Measurements from ENCODE around the gene ARMS2. TPM values are rescaled to one million over a fixed set of nuclear protein-coding genes. Genes with fewer than 3 reads are reported as not detected.

The ARMS2 gene
- total RNA-seq: 1 to 10 TPM in 1 of 10 donors, under 1 TPM in 3, not detected in 6; 0.33 to 1.3 (median 0.94) TPM
- polyA plus RNA-seq: not detected
- long read RNA-seq, donor 1: 0 reads
- long read RNA-seq, donor 2: 0 reads
- long read RNA-seq, donor 3: 0 reads

- TF ChIP-seq CTCF (IDR thresholded peaks at IDR 0.05): no peak
- WGBS, 2 donors: 75 to 82% methylated on average over 7 of the region's 7 CpGs
- Histone ChIP-seq H3K4me3 (no peak within 1 kb of the TSS), H3K36me3 (no peaks in the 10 kb centered on the region), H3K4me1 (peaks cover 0 to 31% (median 12%) of the 10 kb centered on the region in 9 donors), H3K9me3 (no peaks in the 10 kb centered on the region), H3K27me3 (peaks cover 0 to 40% (median 0%) of the 10 kb centered on the region in 7 donors), H3K27ac (no peak within 1 kb of the TSS)
- intact Hi-C loops (cut with DNase I): no loop called here
- no peak for ATAC-seq
- DNase-seq: no peak
These were observed at the start of gene ARMS2 for GRCh38 chr10:122454603-122455080. Gene ARMS2 (plus strand): TSS chr10:122454653. CDS start chr10:122454728, 75 bp downstream.

GRCh38 chr10:122407375-122408125 is 46.9 kb upstream of the ARMS2 start:
- no peak for TF ChIP-seq CTCF (IDR thresholded peaks at IDR 0.05)
- intact Hi-C loops (cut with DNase I): no loop called here
- H3K9me3 ChIP-seq: no peaks in the 10 kb centered on the region
- H3K27me3 ChIP-seq: no peaks in the 10 kb centered on the region
- peak in 1 of 2 donors; percentile 23 for DNase-seq
- peak in 6 of 8 donors; percentile 30 to 68 (median 47) for ATAC-seq
- H3K4me3 ChIP-seq: no peak overlapping the region
- peak overlapping the region in 7 of 10 donors; percentile 0 to 67 (median 47) for H3K27ac ChIP-seq
- WGBS, 2 donors: 66 to 67% methylated on average over 8 of the region's 8 CpGs
- peaks cover 0 to 42% (median 30%) of the 10 kb centered on the region in 9 donors for H3K4me1 ChIP-seq
- H3K36me3 ChIP-seq: peaks cover 0 to 91% (median 11%) of the 10 kb centered on the region in 9 donors

- intact Hi-C loops (cut with DNase I): no loop called here
- Histone ChIP-seq H3K27ac (no peak overlapping the region), H3K9me3 (no peaks in the 10 kb centered on the region), H3K27me3 (no peaks in the 10 kb centered on the region), H3K4me1 (peaks cover 0 to 24% (median 0%) of the 10 kb centered on the region in 9 donors), H3K36me3 (peaks cover 0 to 98% (median 13%) of the 10 kb centered on the region in 9 donors), H3K4me3 (no peak overlapping the region)
- no peak for TF ChIP-seq CTCF (IDR thresholded peaks at IDR 0.05)
- DNase-seq: no peak
- ATAC-seq: no peak
These were observed 41.1 kb upstream of the ARMS2 start for GRCh38 chr10:122413327-122413726.

GRCh38 chr10:122417667-122418066 is 36.8 kb upstream of the ARMS2 start:
- no peak for TF ChIP-seq CTCF (IDR thresholded peaks at IDR 0.05)
- intact Hi-C loops (cut with DNase I): no loop called here
- Histone ChIP-seq H3K4me3 (no peak overlapping the region), H3K27me3 (no peaks in the 10 kb centered on the region), H3K27ac (peak overlapping the region in 1 of 10 donors; percentile 54), H3K9me3 (no peaks in the 10 kb centered on the region), H3K4me1 (peaks cover 0 to 66% (median 30%) of the 10 kb centered on the region in 9 donors), H3K36me3 (peaks cover 0 to 100% (median 14%) of the 10 kb centered on the region in 9 donors)
- WGBS, 2 donors: 93 to 95% methylated on average over 2 of the region's 2 CpGs
- ATAC-seq (no peak), DNase-seq (no peak)
